CD4-positive, alpha-beta T cell treated with Interleukin-6 for 4 hours (primary cell): ENCODE data around the gene ATP1A3.
A peak's percentile ranks its signal among the peaks of the same experiment; 100 is the strongest.
"Not testable (repeated sequence)": the region's sequence is repeated elsewhere in the genome, so short reads cannot be mapped to it uniquely, and the experiment has no call there.

Source experiments
- DNase-seq: peaks from one replicate; pipeline ENCODE4 v3.0.0-alpha.2; 2020; ENCODE audit warnings: mixed read lengths

Gene ATP1A3

DNA sequence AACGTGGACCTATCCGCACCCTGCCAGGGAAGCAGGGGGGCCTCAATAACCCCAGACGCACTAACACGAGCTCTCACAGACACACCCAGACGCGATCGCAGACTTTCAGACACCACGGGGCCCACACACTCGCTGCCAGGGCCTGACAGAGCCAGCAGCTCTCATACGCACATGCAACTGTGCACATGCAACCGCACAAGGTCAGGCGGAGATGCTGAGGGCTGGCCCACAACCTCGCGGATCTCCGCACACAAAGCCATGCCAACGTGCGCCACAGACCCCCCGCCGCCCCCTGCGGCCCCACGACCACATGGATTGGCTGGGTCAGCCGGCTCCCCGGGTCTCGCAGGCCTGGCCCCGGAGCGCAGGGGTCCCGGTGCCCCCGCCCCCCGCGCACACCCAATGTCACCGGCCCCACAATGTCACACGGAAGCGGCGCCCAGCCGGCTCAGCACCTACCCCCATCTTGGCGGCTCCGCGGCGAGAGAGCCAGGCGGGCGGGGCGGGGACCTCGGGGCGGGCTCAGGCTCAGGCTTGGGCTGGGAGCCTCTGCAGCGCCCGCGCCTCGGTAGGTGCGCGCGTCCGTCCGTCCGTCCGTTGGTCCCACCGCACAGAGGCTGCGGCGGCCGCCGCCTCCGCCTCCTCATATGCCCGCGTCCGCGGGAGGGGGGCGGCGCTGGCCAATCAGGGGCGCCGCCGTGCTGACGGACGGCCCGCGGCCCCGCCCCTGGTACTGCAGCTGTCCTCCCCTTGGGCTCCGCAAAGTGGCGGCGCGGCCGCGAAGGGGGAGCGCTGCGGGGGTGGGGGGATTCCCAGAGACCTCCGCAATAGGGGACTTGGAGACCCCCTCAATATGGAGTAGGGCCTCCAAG lies at the start of gene ATP1A3:
ATP1A3 (minus strand) TSS at position 619 of the 872 bp plus-strand sequence; CDS start at position 465, 154 bp downstream.
- peak; percentile 72 for DNase-seq

DNA sequence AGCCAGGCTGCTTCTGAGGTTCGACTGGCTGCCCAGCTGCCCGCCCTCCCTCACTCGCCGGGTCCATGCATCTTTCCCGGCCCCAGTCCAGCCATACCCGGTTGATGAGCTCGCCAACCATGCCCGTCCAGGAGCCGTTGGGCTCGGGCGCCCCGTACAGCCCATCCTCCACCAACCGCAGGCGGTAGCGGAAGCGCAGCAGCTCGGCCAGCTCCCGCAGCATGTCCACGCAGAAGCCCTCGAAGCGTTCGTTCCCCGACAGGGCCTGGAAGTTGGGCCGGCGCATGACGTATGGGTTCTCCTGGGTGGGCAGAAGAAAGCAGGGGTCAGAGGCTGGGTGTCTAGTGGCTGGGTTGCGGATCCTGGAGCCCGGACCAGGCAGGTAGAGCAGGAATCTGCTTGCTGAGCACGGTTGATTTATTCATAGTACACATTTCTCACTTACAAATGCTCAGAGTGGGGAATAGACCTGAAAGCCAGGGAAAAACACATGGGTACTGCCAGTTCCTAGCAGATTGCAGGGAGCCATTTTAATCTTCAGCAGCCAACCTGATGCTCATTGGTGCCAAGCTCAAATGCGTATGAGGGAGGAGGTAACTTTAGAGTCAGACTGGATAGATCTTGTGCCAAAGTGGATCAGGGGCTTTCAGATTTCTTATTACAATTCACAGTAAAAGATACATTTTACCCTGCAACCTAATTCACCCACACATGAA lies 48.6 kb upstream of the ATP1A3 start:
- no peak for DNase-seq

DNA sequence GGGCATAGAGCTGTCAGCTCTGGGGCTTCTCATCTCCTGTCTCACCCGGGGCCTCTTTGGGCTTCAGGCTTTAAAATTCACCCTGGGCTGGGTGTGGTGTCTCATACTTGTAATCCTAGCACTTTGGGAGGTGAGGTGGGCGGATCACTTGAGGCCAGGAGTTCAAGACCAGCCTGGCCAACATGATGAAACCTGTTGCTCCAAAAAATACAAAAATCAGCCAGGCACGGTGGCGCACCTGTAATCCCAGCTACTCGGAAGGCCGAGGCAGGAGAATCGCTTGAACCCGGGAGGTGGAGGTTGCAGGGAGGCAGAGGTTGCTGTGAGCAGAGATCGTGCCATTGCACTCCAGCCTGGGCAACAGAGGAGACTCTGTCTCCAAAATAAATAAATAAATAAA lies 46.5 kb upstream of the ATP1A3 start:
- not testable (repeated sequence) for DNase-seq

DNA sequence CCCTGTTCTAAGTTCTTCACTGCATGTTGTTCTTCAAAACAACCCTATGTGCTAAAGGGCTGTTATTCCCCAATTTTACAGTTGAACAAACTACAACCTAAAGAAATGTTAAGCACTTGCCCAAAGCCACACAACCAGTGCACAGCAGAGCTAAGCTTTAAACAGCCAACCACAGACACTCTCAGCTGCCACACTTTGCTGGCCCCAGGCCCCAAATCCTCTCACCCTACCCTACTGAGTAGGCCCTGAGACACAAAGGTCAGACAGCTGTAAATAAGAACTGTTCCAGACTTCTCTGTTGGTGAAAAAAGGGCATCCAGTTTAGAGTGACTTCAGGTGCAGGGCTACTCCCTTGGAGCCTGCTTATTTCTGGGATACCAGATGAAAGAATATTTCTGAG lies 46.0 kb upstream of the ATP1A3 start:
- DNase-seq = no peak

DNA sequence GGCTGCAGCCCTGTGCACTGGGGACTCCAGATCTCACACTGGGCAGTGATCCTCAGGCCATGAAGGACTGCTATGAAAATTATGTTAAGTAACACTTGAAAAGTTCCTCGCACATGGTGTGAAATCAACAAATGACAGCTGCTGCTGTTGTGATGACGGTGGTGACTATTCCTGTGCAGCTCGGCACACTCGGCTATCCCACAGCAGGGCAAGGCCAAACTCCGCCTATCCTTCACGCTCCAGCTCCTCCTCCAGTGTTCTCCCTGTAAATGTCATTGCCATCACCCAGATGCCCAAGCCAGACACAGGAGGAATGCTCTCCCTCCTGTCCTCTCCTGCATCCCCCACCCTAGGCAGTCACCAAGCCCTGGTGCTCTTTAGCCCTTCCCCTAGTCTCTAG lies 44.6 kb upstream of the ATP1A3 start:
- DNase-seq = no peak

DNA sequence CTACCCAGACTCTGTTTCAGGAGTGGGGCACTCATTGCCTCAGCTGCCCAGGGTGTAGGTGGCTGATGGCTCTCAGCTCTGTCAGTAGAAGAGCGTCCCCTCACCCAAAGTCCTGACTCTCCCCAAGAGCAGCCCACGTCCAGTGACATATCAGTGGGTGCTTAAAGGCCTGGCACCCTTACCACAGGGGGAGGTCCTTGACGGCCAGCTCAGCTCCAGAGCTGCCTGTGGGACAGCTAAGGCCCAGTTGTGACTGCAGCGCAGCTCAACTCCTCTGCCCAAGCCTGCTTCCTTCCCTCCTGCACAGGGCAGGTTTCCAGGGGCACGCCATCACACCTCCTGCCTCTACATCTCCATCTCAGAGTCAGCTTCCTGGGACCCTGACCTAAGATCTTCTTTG lies 43.6 kb upstream of the ATP1A3 start:
- no peak for DNase-seq

DNA sequence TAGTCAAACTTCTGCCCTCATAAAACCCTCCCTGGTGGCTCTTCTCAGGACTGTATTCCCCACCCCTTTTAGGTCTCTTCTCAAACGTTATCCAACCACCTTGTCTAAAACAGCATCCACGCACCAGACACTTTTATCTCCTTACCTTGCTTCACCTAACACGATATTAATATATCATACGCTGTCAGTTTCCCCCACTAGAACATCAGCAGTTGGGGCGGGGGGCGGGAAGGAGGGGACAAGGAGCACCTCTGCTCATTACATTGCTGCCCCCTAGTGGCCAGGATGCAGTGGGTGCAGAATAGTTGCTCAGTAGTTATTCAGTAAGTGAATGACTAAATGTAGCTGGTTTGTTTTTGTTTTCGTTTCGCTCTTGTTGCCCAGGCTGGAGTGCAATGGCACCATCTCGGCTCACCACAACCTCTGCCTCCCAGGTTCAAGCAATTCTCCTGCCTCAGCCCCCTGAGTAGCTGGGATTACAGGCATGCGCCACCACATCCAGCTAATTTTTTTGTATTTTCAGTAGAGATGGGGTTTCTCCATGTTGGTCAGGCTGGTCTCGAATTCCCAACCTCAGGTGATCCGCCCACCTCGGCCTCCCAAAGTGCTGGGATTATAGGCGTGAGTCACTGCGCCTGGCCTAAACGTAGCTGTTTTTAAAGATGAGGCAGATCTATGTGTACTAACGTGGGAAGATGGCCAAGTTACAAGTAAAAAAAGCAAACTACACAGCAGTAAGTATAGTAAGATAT lies 40.8 kb upstream of the ATP1A3 start:
- DNase-seq = peak; percentile 77

DNA sequence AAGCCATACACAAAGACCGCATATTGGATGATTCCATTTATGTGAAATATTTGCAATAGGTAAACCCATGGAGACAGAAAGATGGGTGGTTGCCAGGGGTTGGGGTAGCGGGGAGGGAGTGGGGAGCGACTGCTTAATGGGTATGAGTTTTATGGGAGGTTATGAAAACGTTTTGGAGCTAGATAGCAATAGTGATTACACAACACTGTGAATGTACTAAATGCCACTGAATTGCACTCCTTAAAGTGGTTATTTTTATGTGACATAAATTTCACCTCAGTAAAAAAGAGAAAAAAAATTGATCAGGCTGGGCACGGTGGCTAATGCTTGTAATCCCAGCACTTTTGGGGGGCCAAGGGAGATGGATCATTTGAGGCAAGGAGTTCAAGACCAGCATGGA lies 39.4 kb upstream of the ATP1A3 start:
- DNase-seq = no peak

DNA sequence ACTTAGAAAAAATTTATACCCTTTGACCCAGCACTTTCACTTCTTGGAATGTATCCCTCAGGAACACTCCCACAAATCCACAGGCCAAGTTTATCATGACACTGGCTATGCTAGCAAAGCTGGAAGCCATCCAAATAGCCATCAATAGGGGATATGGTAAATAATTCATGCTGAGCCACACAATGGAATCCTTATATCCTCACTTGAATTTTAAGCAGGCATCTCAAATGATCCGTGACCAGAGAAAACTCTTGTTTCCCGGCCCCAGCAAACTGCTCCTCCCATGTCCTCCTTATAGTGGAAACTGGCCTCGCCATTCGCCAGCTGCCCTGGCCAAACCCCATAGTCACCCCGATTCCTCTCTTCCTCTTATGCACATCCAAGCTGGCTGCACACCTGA lies 38.4 kb upstream of the ATP1A3 start:
- DNase-seq = no peak

DNA sequence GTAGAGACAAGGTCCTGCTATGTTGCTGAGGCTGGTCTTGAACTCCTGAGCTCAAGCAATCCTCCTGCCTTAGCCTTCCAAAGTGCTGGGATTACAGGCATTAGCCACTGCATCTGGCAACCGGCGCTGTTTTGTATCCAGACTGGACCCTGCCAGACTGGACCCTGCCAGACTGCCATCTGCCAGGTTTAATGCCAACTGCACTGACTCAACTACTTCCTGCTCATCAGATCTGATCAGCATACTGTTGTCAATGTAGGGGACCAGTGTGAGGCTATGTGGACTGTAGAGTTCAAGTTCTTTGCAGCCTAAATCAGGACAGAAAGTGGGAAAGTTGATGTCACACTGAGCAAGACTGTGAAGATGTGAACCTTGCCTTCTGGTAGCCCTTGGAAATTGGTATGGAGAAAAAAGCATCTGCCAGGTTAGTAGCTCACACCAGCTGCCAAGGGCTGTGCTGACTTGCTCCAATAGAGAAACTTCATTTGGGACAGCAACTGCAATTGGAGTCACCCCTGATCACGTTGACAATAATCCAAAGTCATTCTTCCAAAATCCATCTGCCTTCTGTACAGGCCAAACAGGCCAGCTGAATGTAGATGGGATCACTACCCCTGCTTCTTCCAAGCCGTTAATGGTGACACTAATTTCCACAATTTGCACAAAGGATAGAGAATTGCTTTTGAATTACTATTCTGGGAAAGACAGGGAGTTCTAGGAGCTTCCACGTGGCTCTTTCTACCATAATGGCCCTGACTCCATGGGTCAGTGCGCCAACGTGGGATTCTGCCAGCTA lies 36.8 kb upstream of the ATP1A3 start:
- DNase-seq = no peak

DNA sequence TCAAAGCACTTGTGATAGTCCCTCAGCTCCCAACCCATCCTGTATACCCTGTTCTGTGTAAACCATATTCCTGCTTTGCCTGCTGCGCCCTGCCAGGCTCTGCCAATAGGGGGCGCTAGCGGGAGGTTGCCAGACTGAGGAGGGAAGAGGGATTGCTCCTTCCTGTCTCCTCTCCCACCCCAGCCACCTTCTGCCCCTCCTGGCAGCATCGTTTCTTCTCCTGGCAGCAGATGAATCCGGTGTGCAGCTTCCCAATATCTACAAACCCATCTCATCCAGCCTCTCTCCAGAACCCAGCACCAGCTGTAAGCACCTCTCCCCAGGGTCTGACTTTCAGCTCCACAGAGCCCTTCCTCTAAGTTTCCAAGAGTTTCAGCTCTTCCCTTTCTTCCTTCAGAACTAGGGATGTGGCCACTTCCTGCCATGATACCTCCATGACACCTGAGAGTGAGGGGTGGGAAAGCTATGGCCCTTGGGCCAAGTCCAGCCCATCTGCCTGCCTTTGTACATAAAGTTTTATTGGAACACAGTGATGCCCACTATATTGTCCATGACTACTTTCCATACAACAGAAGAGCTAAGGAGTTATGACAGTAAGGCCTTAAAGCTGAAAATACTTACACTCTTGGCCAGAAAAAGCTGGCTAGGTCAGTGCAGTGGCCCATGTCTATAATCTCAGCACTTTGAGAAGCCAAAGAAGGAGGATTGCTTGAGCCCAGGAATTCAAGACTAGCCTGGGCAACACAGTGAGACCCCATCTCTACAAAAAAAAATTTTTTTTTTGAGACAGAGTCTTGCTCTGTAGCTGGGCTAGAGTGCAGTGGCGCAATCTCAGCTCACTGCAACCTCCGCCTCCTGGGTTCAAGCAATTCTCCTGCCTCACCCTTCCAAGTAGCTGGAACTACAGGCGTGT lies 34.5 kb upstream of the ATP1A3 start:
- DNase-seq = peak; percentile 10

DNA sequence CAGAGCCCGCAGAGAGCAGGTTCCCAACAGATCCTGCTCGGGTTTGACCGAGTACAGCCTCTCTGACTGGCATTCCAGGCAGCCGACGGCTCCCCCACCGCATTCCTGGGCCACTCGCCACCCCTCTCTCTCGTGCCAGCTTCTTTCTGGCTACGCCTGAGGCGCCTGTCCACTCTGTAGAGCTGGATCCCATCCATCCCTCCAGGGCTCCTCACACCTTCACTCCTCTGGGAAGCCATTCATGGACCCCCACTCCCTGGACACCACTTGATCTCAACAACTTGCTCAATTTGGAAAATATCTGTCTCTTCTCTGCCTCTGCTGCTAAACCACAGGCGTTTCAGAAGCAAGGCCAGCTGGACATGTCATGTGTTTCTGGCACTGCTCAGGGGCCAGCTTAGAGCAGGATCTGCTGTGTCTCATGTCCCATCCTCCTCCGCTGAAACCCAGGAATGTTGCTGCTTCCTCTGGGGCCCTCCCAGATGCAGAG lies 30.6 kb upstream of the ATP1A3 start:
- no peak for DNase-seq

DNA sequence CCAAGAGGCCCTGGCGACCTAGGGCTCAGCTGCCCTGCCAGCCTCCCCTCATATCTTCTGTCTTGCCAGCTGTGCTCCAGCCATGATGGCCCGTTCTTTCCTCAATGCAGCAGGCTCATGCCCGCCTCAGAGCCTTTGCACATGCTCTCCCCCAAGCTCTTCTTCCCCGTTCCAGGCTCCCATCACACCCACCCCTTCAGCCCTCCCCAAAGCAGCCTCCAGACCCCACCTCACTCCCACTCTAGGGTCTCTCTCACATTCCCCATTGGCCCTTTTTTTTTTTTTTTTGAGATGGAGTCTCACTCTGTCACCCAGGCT lies 29.9 kb upstream of the ATP1A3 start:
- DNase-seq = no peak

DNA sequence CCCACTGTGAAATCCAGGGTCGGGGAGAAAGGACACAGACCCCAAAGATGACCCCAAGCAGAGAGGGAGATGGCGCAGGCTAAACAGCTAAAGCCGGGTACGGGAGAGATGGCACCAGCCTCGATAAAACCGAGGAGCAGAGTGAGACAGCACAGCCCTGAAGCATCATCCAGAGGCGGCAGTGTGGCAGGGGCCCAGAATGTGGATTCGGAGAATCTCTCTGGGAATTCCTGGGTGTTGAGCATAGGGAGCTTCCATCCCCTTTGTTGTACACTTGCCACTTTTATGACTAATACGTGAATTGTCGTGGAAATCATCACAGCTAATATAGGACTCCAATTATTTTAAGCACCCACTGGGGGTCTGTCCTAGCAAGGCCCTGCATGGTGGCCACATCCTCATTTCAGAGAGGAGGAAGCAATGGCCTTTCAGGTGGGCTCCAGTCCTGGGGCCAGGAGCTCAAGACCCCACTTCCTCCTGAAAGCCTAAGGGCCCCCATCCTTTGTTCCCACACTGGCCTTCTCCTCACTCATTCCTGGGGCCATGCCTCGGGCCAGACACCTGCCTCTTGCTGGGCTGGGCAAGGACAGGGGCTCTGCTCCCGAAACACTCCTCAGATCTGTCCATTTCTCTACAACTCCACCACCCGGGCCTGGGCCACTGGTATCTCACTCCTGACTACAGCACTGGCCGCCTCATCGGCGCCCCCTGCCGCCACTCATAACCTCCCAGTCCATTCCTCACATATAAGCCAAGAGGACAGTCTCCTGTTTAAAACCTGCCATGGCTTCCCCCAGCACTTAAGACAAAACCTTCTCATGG lies 29.3 kb upstream of the ATP1A3 start:
- DNase-seq = peak; percentile 27

DNA sequence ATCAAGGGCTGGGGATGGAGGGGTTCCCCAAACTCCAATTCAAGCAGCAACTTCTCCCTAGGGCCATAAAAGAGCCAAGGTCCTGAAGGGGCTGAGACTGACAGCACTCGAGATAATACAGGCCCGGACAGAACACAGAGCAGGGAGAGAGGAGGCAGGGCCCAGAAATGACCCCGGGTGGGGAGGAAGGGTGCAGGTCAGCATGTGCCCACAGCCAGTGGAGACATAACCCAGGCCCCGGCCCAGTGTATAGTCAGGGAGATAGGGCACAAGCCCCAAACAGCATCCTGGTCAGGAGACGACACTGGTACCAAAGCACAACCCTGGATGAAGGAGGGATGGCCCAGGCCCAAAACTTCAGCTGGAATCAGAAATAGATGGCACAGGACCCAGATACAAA lies 28.6 kb upstream of the ATP1A3 start:
- no peak for DNase-seq

DNA sequence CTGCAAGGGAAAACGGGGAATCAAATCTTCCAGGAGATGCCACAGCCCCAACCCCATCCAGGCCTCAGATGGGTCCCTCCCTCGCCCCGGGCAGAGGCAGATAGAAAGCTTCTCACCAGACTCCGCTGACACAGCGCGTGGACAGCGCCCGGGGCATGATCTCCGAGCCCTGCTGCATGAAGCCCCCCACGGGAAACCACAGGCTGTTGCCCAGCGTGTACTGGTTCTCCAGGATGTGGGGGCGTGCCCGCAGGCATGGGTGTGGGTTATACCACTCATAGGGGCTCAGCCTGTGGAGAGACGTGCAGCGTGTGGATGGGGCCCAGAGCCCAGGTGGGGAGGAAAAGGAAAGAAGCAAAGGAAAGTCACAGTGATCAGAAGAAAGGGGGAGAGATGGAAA lies 27.2 kb upstream of the ATP1A3 start:
- no peak for DNase-seq

DNA sequence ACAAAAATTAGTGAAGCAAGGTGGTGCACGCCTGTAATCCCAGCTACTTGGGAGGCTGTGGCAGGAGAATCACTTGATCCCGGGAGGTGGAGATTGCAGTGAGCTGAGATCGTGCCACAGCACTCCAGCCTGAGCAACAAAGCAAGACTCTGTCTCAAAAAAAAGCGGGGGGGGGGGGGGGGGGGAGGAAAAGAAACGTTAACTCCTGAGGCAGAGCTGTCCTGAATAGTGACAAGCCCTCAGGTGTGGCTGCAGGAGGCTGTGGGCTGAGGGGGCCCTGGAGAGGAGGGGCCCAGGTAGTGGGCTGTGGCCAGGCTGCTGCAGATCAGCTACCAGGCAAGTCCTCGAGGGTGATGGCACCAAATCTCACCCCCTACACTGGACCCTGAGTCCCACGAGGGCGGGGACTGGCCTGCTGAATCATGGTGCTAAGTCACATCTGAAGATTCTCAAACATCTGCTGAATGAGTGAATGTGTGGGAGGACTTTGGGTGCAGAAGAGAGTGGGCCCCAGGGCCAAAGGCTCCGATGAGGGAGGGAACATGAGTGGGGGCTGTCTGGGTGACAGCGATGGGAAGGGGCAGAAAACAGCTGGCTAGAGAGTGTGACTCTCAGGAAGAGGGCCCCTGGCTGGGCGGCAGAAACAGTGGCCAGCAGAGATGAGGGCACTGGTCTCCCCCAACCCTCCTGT lies 24.6 kb upstream of the ATP1A3 start:
- no peak for DNase-seq

DNA sequence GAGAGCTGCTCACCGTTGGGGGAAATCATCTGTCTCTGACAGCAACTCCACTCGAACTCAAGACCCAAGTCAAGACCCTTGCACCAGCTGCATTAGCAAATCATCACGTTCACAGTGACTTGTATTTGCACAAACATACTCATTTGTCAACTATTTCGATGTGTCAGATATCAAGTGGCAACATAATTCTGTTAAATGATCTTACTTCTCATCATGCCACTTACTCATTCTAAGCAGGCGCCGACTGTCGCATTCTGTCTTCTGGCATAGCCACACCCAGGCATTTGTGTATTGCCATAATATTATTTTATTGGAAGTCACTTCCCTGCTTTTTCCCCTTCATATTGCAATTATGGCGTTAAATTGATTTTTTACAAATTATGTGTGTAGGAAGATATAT lies 23.0 kb upstream of the ATP1A3 start:
- DNase-seq = no peak

DNA sequence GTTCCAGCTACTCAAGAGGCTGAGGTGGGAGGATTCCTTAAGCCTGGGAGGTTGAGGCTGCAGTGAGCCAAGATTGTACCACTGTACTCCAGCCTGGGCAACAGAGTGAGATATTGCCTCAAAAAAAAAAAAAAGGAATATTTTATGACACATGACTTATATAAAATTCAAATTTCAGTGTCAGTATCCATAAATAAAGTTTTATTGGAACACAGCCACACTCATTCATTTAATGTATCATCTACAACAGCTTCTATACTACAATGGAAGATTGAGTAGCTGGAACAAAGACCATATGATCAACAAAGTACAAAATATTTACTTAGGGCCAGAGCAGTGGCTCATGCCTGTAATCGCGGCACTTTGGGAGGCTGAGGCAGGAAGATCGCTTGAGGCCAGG lies 18.7 kb upstream of the ATP1A3 start:
- DNase-seq = not testable (repeated sequence)
